Ovary (tissue), 3 donors: Measurements from ENCODE around the gene PRSS38.

Experiments
- EP300 ChIP-seq: sonication (generic); formaldehyde crosslinking; IDR thresholded peaks from one replicate; pipeline ENCODE4 v1.6.1; 2017; ENCODE audit warnings: antibody characterized with exemption
- POLR2A ChIP-seq: fragments of 450-650 bp; IDR thresholded peaks from one replicate; pipeline ENCODE4 v1.6.1; 2017; ENCODE audit warnings: antibody characterized with exemption, mild to moderate bottlenecking, moderate library complexity
- TF ChIP-seq, protein P1 (sequence below), 3 donors: fragments of 450-650 bp in 2 of 3; fragments of 200-600 bp in 1 of 3; IDR thresholded peaks; one replicate each; pipeline versions ENCODE4 v1.5.1 to v1.8.0; 2016 to 2022; ENCODE audit warnings: antibody characterized with exemption in 3 of 3, mild to moderate bottlenecking in 1 of 3
- donor health status: DM: no; HTN: no; CAD: no.

DNA sequence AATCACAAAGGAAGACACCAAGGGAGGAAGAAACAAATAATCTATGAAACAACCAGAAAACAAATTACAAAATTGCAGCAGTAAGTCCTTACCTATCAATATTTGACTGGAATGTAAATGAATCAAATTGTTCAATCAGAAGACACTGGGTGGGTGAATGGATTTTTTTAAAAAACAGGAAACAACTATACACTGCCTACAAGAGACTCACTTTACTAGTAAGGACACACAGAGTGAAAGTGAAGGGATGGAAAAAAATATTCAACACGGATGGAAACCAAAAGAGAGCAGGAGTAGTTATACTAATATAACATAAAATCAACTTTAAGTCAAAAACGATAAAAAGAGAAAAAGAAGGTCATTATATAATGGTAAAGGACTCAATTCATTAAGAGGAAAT lies 6.4 kb upstream of the PRSS38 start:
- TF ChIP-seq, protein P1, sequence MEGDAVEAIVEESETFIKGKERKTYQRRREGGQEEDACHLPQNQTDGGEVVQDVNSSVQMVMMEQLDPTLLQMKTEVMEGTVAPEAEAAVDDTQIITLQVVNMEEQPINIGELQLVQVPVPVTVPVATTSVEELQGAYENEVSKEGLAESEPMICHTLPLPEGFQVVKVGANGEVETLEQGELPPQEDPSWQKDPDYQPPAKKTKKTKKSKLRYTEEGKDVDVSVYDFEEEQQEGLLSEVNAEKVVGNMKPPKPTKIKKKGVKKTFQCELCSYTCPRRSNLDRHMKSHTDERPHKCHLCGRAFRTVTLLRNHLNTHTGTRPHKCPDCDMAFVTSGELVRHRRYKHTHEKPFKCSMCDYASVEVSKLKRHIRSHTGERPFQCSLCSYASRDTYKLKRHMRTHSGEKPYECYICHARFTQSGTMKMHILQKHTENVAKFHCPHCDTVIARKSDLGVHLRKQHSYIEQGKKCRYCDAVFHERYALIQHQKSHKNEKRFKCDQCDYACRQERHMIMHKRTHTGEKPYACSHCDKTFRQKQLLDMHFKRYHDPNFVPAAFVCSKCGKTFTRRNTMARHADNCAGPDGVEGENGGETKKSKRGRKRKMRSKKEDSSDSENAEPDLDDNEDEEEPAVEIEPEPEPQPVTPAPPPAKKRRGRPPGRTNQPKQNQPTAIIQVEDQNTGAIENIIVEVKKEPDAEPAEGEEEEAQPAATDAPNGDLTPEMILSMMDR (IDR thresholded peaks at IDR 0.05), result no peak
- TF ChIP-seq POLR2A (no peak), EP300 (no peak)
